CD4-positive, alpha-beta T cell treated with Interleukin-1 beta for 1 hour (primary cell): ENCODE measurements around the gene ERBB4.

ENCODE experiments used
- DNase-seq, 2 donors: peaks; one replicate each; pipeline ENCODE4 v3.0.0-alpha.2; 2020 to 2022

ERBB4 gene

GRCh38 chr2:212360068-212360460, 178.5 kb downstream of the ERBB4 start:
- no peak for DNase-seq

- DNase-seq, result no peak
Observed at GRCh38 chr2:212359425-212360067, 179.1 kb downstream of the ERBB4 start.

GRCh38 chr2:212357606-212358005, 181.0 kb downstream of the ERBB4 start:
- no peak for DNase-seq

GRCh38 chr2:212354382-212354781, 184.2 kb downstream of the ERBB4 start:
- DNase-seq, result no peak

GRCh38 chr2:212348501-212348900, 190.1 kb downstream of the ERBB4 start:
- DNase-seq, result no peak

- no peak for DNase-seq
Observed at GRCh38 chr2:212346865-212347264, 191.7 kb downstream of the ERBB4 start.

GRCh38 chr2:212345966-212346365, 192.6 kb downstream of the ERBB4 start:
- DNase-seq, result no peak

- DNase-seq, result no peak
Observed at GRCh38 chr2:212344131-212344530, 194.5 kb downstream of the ERBB4 start.

GRCh38 chr2:212343167-212343566, 195.4 kb downstream of the ERBB4 start:
- no peak for DNase-seq

GRCh38 chr2:212337486-212338343, 200.9 kb downstream of the ERBB4 start:
- no peak for DNase-seq

- DNase-seq, result no peak
Observed at GRCh38 chr2:212337036-212337435, 201.6 kb downstream of the ERBB4 start.

- DNase-seq, result no peak
Observed at GRCh38 chr2:212330263-212330662, 208.3 kb downstream of the ERBB4 start.

GRCh38 chr2:212328712-212329496, 209.7 kb downstream of the ERBB4 start:
- DNase-seq, result no peak

GRCh38 chr2:212328136-212328535, 210.5 kb downstream of the ERBB4 start:
- DNase-seq, result no peak

- DNase-seq, result no peak
Observed at GRCh38 chr2:212327171-212327809, 211.3 kb downstream of the ERBB4 start.

- no peak for DNase-seq
Observed at GRCh38 chr2:212318636-212319035, 220.0 kb downstream of the ERBB4 start.

- DNase-seq, result no peak
Observed at GRCh38 chr2:212314680-212315079, 223.9 kb downstream of the ERBB4 start.

- no peak for DNase-seq
Observed at GRCh38 chr2:212311807-212312404, 226.7 kb downstream of the ERBB4 start.

- DNase-seq, result no peak
Observed at GRCh38 chr2:212299943-212300342, 238.7 kb downstream of the ERBB4 start.

- no peak for DNase-seq
Observed at GRCh38 chr2:212299333-212299732, 239.3 kb downstream of the ERBB4 start.

GRCh38 chr2:212295571-212295970, 243.0 kb downstream of the ERBB4 start:
- DNase-seq, result no peak

- DNase-seq, result no peak
Observed at GRCh38 chr2:212294816-212295215, 243.8 kb downstream of the ERBB4 start.

GRCh38 chr2:212289301-212289700, 249.3 kb downstream of the ERBB4 start:
- DNase-seq, result no peak
